ENCODE results near the gene AVL9. TPM values are rescaled to one million over a fixed set of nuclear protein-coding genes. Genes with fewer than 3 reads are reported as not detected.

The AVL9 gene
- total RNA-seq, 1 donor from 2014 or later = 17.7 TPM

- Histone ChIP-seq H3K36me3 (ENCODE audit: control insufficient read depth in 3 of 3, insufficient read depth in 3 of 3, low read length in 3 of 3) (no peaks in the 10 kb centered on the region), H3K4me3 (ENCODE audit: low read length in 3 of 3) (no peak overlapping the region), H3K4me1 (ENCODE audit: control insufficient read depth in 3 of 3, insufficient read depth in 3 of 3, low read length in 3 of 3) (no peaks in the 10 kb centered on the region), H3K27me3 (ENCODE audit: control insufficient read depth in 3 of 3, insufficient read depth in 3 of 3, low read length in 3 of 3) (no peaks in the 10 kb centered on the region), H3K9me3 (ENCODE audit: control insufficient read depth in 3 of 3, low read length in 3 of 3) (no peaks in the 10 kb centered on the region), H3K9ac (ENCODE audit: low read depth in 1 of 3, low read length in 3 of 3) (no peak overlapping the region), H3K27ac (ENCODE audit: low read depth, low read length) (no peak overlapping the region)
Measured at GRCh38 chr7:32513210-32513609, 17.9 kb downstream of the AVL9 start.

- no peaks in the 10 kb centered on the region for H3K4me1 ChIP-seq (ENCODE audit: control insufficient read depth in 3 of 3, insufficient read depth in 3 of 3, low read length in 3 of 3)
- H3K36me3 ChIP-seq (ENCODE audit: control insufficient read depth in 3 of 3, insufficient read depth in 3 of 3, low read length in 3 of 3) = no peaks in the 10 kb centered on the region
- no peaks in the 10 kb centered on the region for H3K27me3 ChIP-seq (ENCODE audit: control insufficient read depth in 3 of 3, insufficient read depth in 3 of 3, low read length in 3 of 3)
- H3K9ac ChIP-seq (ENCODE audit: low read depth in 1 of 3, low read length in 3 of 3) = no peak overlapping the region
- H3K9me3 ChIP-seq (ENCODE audit: control insufficient read depth in 3 of 3, low read length in 3 of 3) = no peaks in the 10 kb centered on the region
- no peak overlapping the region for H3K4me3 ChIP-seq (ENCODE audit: low read length in 3 of 3)
- no peak overlapping the region for H3K27ac ChIP-seq (ENCODE audit: low read depth, low read length)
Measured at GRCh38 chr7:32515890-32516550, 20.7 kb downstream of the AVL9 start.

- no peaks in the 10 kb centered on the region for H3K27me3 ChIP-seq (ENCODE audit: control insufficient read depth in 3 of 3, insufficient read depth in 3 of 3, low read length in 3 of 3)
- no peaks in the 10 kb centered on the region for H3K9me3 ChIP-seq (ENCODE audit: control insufficient read depth in 3 of 3, low read length in 3 of 3)
- peaks cover 0 to under 1% (median 0%) of the 10 kb centered on the region in 3 donors for H3K36me3 ChIP-seq (ENCODE audit: control insufficient read depth in 3 of 3, insufficient read depth in 3 of 3, low read length in 3 of 3)
- H3K4me3 ChIP-seq (ENCODE audit: low read length in 3 of 3) = no peak overlapping the region
- no peak overlapping the region for H3K9ac ChIP-seq (ENCODE audit: low read depth in 1 of 3, low read length in 3 of 3)
- no peaks in the 10 kb centered on the region for H3K4me1 ChIP-seq (ENCODE audit: control insufficient read depth in 3 of 3, insufficient read depth in 3 of 3, low read length in 3 of 3)
- no peak overlapping the region for H3K27ac ChIP-seq (ENCODE audit: low read depth, low read length)
Measured at GRCh38 chr7:32516551-32517100, 21.3 kb downstream of the AVL9 start.

- Histone ChIP-seq H3K4me3 (ENCODE audit: low read length in 3 of 3) (no peak overlapping the region), H3K9me3 (ENCODE audit: control insufficient read depth in 3 of 3, low read length in 3 of 3) (no peaks in the 10 kb centered on the region)
Measured at GRCh38 chr7:32518534-32519140, 23.3 kb downstream of the AVL9 start.

GRCh38 chr7:32519763-32520162 lies 24.5 kb downstream of the AVL9 start:
- Histone ChIP-seq H3K36me3 (ENCODE audit: control insufficient read depth in 3 of 3, insufficient read depth in 3 of 3, low read length in 3 of 3) (peaks cover 0 to 2% (median 0%) of the 10 kb centered on the region in 3 donors), H3K9me3 (ENCODE audit: control insufficient read depth in 3 of 3, low read length in 3 of 3) (no peaks in the 10 kb centered on the region), H3K27me3 (ENCODE audit: control insufficient read depth in 3 of 3, insufficient read depth in 3 of 3, low read length in 3 of 3) (no peaks in the 10 kb centered on the region), H3K4me1 (ENCODE audit: control insufficient read depth in 3 of 3, insufficient read depth in 3 of 3, low read length in 3 of 3) (no peaks in the 10 kb centered on the region), H3K4me3 (ENCODE audit: low read length in 3 of 3) (no peak overlapping the region), H3K9ac (ENCODE audit: low read depth in 1 of 3, low read length in 3 of 3) (no peak overlapping the region), H3K27ac (ENCODE audit: low read depth, low read length) (no peak overlapping the region)

More at GRCh38 chr7:32518534-32519140, 23.3 kb downstream of the AVL9 start:
- H3K27me3 ChIP-seq (ENCODE audit: control insufficient read depth in 3 of 3, insufficient read depth in 3 of 3, low read length in 3 of 3) = no peaks in the 10 kb centered on the region
- H3K27ac ChIP-seq (ENCODE audit: low read depth, low read length) = no peak overlapping the region
- no peak overlapping the region for H3K9ac ChIP-seq (ENCODE audit: low read depth in 1 of 3, low read length in 3 of 3)
- no peaks in the 10 kb centered on the region for H3K4me1 ChIP-seq (ENCODE audit: control insufficient read depth in 3 of 3, insufficient read depth in 3 of 3, low read length in 3 of 3)
- peaks cover 0 to 2% (median 0%) of the 10 kb centered on the region in 3 donors for H3K36me3 ChIP-seq (ENCODE audit: control insufficient read depth in 3 of 3, insufficient read depth in 3 of 3, low read length in 3 of 3)

- Histone ChIP-seq H3K9me3 (ENCODE audit: control insufficient read depth in 3 of 3, low read length in 3 of 3) (no peaks in the 10 kb centered on the region), H3K4me1 (ENCODE audit: control insufficient read depth in 3 of 3, insufficient read depth in 3 of 3, low read length in 3 of 3) (no peaks in the 10 kb centered on the region), H3K27me3 (ENCODE audit: control insufficient read depth in 3 of 3, insufficient read depth in 3 of 3, low read length in 3 of 3) (no peaks in the 10 kb centered on the region), H3K4me3 (ENCODE audit: low read length in 3 of 3) (no peak overlapping the region), H3K36me3 (ENCODE audit: control insufficient read depth in 3 of 3, insufficient read depth in 3 of 3, low read length in 3 of 3) (peaks cover 0 to 2% (median 0%) of the 10 kb centered on the region in 3 donors), H3K27ac (ENCODE audit: low read depth, low read length) (no peak overlapping the region), H3K9ac (ENCODE audit: low read depth in 1 of 3, low read length in 3 of 3) (no peak overlapping the region)
Measured at GRCh38 chr7:32522746-32523530, 27.6 kb downstream of the AVL9 start.

GRCh38 chr7:32524631-32525030 lies 29.3 kb downstream of the AVL9 start:
- H3K4me1 ChIP-seq (ENCODE audit: control insufficient read depth in 3 of 3, insufficient read depth in 3 of 3, low read length in 3 of 3) = no peaks in the 10 kb centered on the region
- no peaks in the 10 kb centered on the region for H3K9me3 ChIP-seq (ENCODE audit: control insufficient read depth in 3 of 3, low read length in 3 of 3)
- H3K36me3 ChIP-seq (ENCODE audit: control insufficient read depth in 3 of 3, insufficient read depth in 3 of 3, low read length in 3 of 3) = peaks cover 0 to 2% (median 0%) of the 10 kb centered on the region in 3 donors
- no peak overlapping the region for H3K4me3 ChIP-seq (ENCODE audit: low read length in 3 of 3)
- no peak overlapping the region for H3K27ac ChIP-seq (ENCODE audit: low read depth, low read length)
- H3K9ac ChIP-seq (ENCODE audit: low read depth in 1 of 3, low read length in 3 of 3) = no peak overlapping the region
- no peaks in the 10 kb centered on the region for H3K27me3 ChIP-seq (ENCODE audit: control insufficient read depth in 3 of 3, insufficient read depth in 3 of 3, low read length in 3 of 3)

GRCh38 chr7:32525839-32526238 lies 30.6 kb downstream of the AVL9 start:
- Histone ChIP-seq H3K36me3 (ENCODE audit: control insufficient read depth in 3 of 3, insufficient read depth in 3 of 3, low read length in 3 of 3) (peaks cover 0 to 2% (median 0%) of the 10 kb centered on the region in 3 donors), H3K27ac (ENCODE audit: low read depth, low read length) (no peak overlapping the region), H3K27me3 (ENCODE audit: control insufficient read depth in 3 of 3, insufficient read depth in 3 of 3, low read length in 3 of 3) (no peaks in the 10 kb centered on the region), H3K4me3 (ENCODE audit: low read length in 3 of 3) (no peak overlapping the region), H3K4me1 (ENCODE audit: control insufficient read depth in 3 of 3, insufficient read depth in 3 of 3, low read length in 3 of 3) (no peaks in the 10 kb centered on the region), H3K9me3 (ENCODE audit: control insufficient read depth in 3 of 3, low read length in 3 of 3) (no peaks in the 10 kb centered on the region), H3K9ac (ENCODE audit: low read depth in 1 of 3, low read length in 3 of 3) (no peak overlapping the region)

- Histone ChIP-seq H3K27ac (ENCODE audit: low read depth, low read length) (no peak overlapping the region), H3K4me3 (ENCODE audit: low read length in 3 of 3) (no peak overlapping the region), H3K27me3 (ENCODE audit: control insufficient read depth in 3 of 3, insufficient read depth in 3 of 3, low read length in 3 of 3) (no peaks in the 10 kb centered on the region), H3K4me1 (ENCODE audit: control insufficient read depth in 3 of 3, insufficient read depth in 3 of 3, low read length in 3 of 3) (peaks cover 4 to 10% (median 10%) of the 10 kb centered on the region in 3 donors), H3K9me3 (ENCODE audit: control insufficient read depth in 3 of 3, low read length in 3 of 3) (no peaks in the 10 kb centered on the region), H3K36me3 (ENCODE audit: control insufficient read depth in 3 of 3, insufficient read depth in 3 of 3, low read length in 3 of 3) (no peaks in the 10 kb centered on the region), H3K9ac (ENCODE audit: low read depth in 1 of 3, low read length in 3 of 3) (no peak overlapping the region)
Measured at GRCh38 chr7:32531402-32531801, 36.1 kb downstream of the AVL9 start.

- H3K27me3 ChIP-seq (ENCODE audit: control insufficient read depth in 3 of 3, insufficient read depth in 3 of 3, low read length in 3 of 3) = no peaks in the 10 kb centered on the region
- H3K4me1 ChIP-seq (ENCODE audit: control insufficient read depth in 3 of 3, insufficient read depth in 3 of 3, low read length in 3 of 3) = peaks cover 4 to 15% (median 10%) of the 10 kb centered on the region in 3 donors
- no peak overlapping the region for H3K27ac ChIP-seq (ENCODE audit: low read depth, low read length)
Measured at GRCh38 chr7:32532086-32532485, 36.8 kb downstream of the AVL9 start.

More at GRCh38 chr7:32532086-32532485, 36.8 kb downstream of the AVL9 start:
- H3K4me3 ChIP-seq (ENCODE audit: low read length in 3 of 3) = no peak overlapping the region
- H3K36me3 ChIP-seq (ENCODE audit: control insufficient read depth in 3 of 3, insufficient read depth in 3 of 3, low read length in 3 of 3) = no peaks in the 10 kb centered on the region
- H3K9me3 ChIP-seq (ENCODE audit: control insufficient read depth in 3 of 3, low read length in 3 of 3) = no peaks in the 10 kb centered on the region
- no peak overlapping the region for H3K9ac ChIP-seq (ENCODE audit: low read depth in 1 of 3, low read length in 3 of 3)
